A549 (cell line): ENCODE measurements around the gene CDCP1. TPM values are rescaled to one million over a fixed set of nuclear protein-coding genes. Genes with fewer than 3 reads are reported as not detected.

Source experiments
- ATAC-seq, 2 experiments: fragments of 200-7000 bp in 1 of 2; fragments of >200 bp in 1 of 2; cut with Nextera tagmentation in 1 of 2; cut with Tn5 transposase in 1 of 2; 3 replicates each; pipeline versions ENCODE4 v1.8.0 to v1.9.1; 2018 to 2020; ENCODE audit warnings: mild to moderate bottlenecking in 1 of 2, moderate library complexity in 1 of 2
- CTCF ChIA-PET: fragments of 300-600 bp; sonication (Branson Sonifier 250); formaldehyde crosslinking; extraction: SDS; loops from one replicate; lab custom pipeline; 2021; ENCODE audit warnings: antibody characterized with exemption, inconsistent platforms; lab: Yijun Ruan, JAX
- POLR2A ChIA-PET: fragments of 350-600 bp; formaldehyde crosslinking; extraction: SDS; loops from one replicate; lab custom pipeline; 2021; ENCODE audit warnings: antibody characterized with exemption, inconsistent platforms; lab: Yijun Ruan, JAX
- DNase-seq, 2 experiments: peaks; one replicate each; pipeline versions ENCODE4 v3.0.0 to v3.0.0-alpha.2; 2011 to 2016; ENCODE audit warnings: low read depth in 1 of 2, low spot score in 1 of 2
- FAIRE-seq: peaks from 2 replicates; lab custom pipeline; 2011; peaks lifted over from hg19 to GRCh38; lab: Jason Lieb, UNC
- H3K27ac ChIP-seq, 2 experiments: fragments of >200 bp; sonication (Bioruptor Twin); formaldehyde crosslinking; 3 replicates each; pipeline ENCODE4 v1.5.1; 2016 to 2017
- H3K4me1 ChIP-seq: fragments of >200 bp; sonication (Bioruptor Twin); formaldehyde crosslinking; 3 replicates; pipeline ENCODE4 v1.6.1; 2016
- H3K4me2 ChIP-seq: fragments of >200 bp; sonication (Bioruptor Twin); formaldehyde crosslinking; 3 replicates; pipeline ENCODE4 v1.6.1; 2016
- H3K4me3 ChIP-seq: fragments of >200 bp; sonication (Bioruptor Twin); formaldehyde crosslinking; 3 replicates; pipeline ENCODE4 v1.5.1; 2016
- H3K9me3 ChIP-seq: fragments of >200 bp; sonication (Bioruptor Twin); formaldehyde crosslinking; 3 replicates; pipeline ENCODE4 v1.6.1; 2016
- CBX8 ChIP-seq: fragments of 200-600 bp; sonication (generic); IDR thresholded peaks from 2 replicates; pipeline ENCODE4 v1.6.1; 2016
- CEBPB ChIP-seq, 2 experiments: fragments of >200 bp in 1 of 2; sonication (Bioruptor Twin) in 1 of 2; formaldehyde crosslinking in 1 of 2; IDR thresholded peaks; 2 replicates each; pipeline ENCODE4 v1.6.1; 2012 to 2016
- CTCF ChIP-seq: fragments of >200 bp; sonication (Bioruptor Twin); formaldehyde crosslinking; IDR thresholded peaks from 3 replicates; pipeline ENCODE4 v1.5.1; 2016
- ELK1 ChIP-seq: fragments of 150-350 bp; IDR thresholded peaks from 2 replicates; pipeline ENCODE4 v1.6.1; 2014; ENCODE audit warnings: low read depth, mild to moderate bottlenecking, low read length
- EP300 ChIP-seq, 2 experiments: fragments of >200 bp; sonication (Bioruptor Twin); formaldehyde crosslinking; IDR thresholded peaks; 2 replicates in 1 of 2; 3 replicates in 1 of 2; pipeline ENCODE4 v1.6.1; 2016 to 2017
- FOSB ChIP-seq: fragments of 250-450 bp; sonication (Bioruptor Pico); IDR thresholded peaks from 2 replicates; pipeline ENCODE4 v1.5.0; 2020; ENCODE audit warnings: mild to moderate bottlenecking, moderate library complexity
- FOSL2 ChIP-seq, 2 experiments: fragments of 450-650 bp in 1 of 2; fragments of >200 bp in 1 of 2; sonication (Bioruptor Twin) in 1 of 2; formaldehyde crosslinking; IDR thresholded peaks; 2 replicates each; pipeline versions ENCODE4 v1.5.0 to v1.6.1; 2016 to 2020; ENCODE audit warnings: mild to moderate bottlenecking in 1 of 2, moderate library complexity in 1 of 2
- HDAC2 ChIP-seq: fragments of 200-600 bp; sonication (generic); IDR thresholded peaks from 2 replicates; pipeline ENCODE4 v1.6.1; 2016
- HES2 ChIP-seq: fragments of >200 bp; sonication (Bioruptor Twin); formaldehyde crosslinking; IDR thresholded peaks from 2 replicates; pipeline ENCODE4 v1.6.1; 2016
- HOXA7 ChIP-seq: fragments of 250-450 bp; sonication (Bioruptor Pico); IDR thresholded peaks from 2 replicates; pipeline ENCODE4 v1.5.0; 2020; ENCODE audit warnings: mild to moderate bottlenecking, moderate library complexity
- KDM5A ChIP-seq: fragments of 200-600 bp; sonication (generic); IDR thresholded peaks from 2 replicates; pipeline ENCODE4 v1.6.1; 2016; ENCODE audit warnings: antibody characterized with exemption, mild to moderate bottlenecking
- RCOR1 ChIP-seq: fragments of 150-350 bp; IDR thresholded peaks from 2 replicates; pipeline ENCODE4 v1.6.1; 2014; ENCODE audit warnings: antibody characterized with exemption, low read length, low read depth
- SMC3 ChIP-seq: fragments of >200 bp; sonication (Bioruptor Twin); formaldehyde crosslinking; IDR thresholded peaks from 3 replicates; pipeline ENCODE4 v1.6.1; 2018; ENCODE audit warnings: inconsistent platforms
- TFCP2L1 ChIP-seq: fragments of 250-450 bp; sonication (Bioruptor Pico); IDR thresholded peaks from 2 replicates; pipeline ENCODE4 v1.5.0; 2021; ENCODE audit warnings: mild to moderate bottlenecking
- ZFP36 ChIP-seq: fragments of 450-650 bp; IDR thresholded peaks from 2 replicates; pipeline ENCODE4 v1.6.1; 2014; ENCODE audit warnings: borderline replicate concordance; ENCODE audit not compliant: partially characterized antibody
- WGBS: methylation state at CpG from one replicate; pipeline ENCODE4 v1.1.6; 2017; ENCODE audit errors: missing lambda C conversion rate; 5-methylcytosine and 5-hydroxymethylcytosine counted together
- polyA plus RNA-seq, 4 experiments: library from polyadenylated mRNA; depleted of rRNA in 3 of 4; stranded (reverse); fragments of >200 nt; fragmentation: RNase III in 1 of 4; extraction: RNeasy Plus Mini Kit Qiagen cat#74134 plus additional on column Dnase treatment in 1 of 4; gene quantifications; 2 replicates in 3 of 4; 3 replicates in 1 of 4; pipeline ENCODE4 v1.2.3, GENCODE V29; 2011 to 2017

The CDCP1 gene
- polyA plus RNA-seq, 2 of the 4 experiments (the other 2 are of a cell fraction), result 3.0 to 9.9 TPM

GRCh38 chr3:45088543-45089358 is 57.4 kb downstream of the CDCP1 start:
- WGBS, result 89% methylated on average over 8 of the region's 8 CpGs
- POLR2A ChIA-PET, result no interaction called here
- CTCF ChIA-PET, result interaction anchor here (0.6 to 1.2 kb wide), 3 partner anchors 47 to 176 kb away, joined by 3 read pairs; partner anchors contain the start of gene TMEM158
- FAIRE-seq (no peak), DNase-seq (no peak), ATAC-seq (no peak)
- Histone ChIP-seq H3K9me3 (no peaks in the 10 kb centered on the region), H3K27ac (no peak overlapping the region), H3K4me1 (peaks cover 15% of the 10 kb centered on the region), H3K4me2 (no peak overlapping the region), H3K4me3 (no peak overlapping the region)
- TF ChIP-seq KDM5A (no peak), RCOR1 (no peak), FOSB (CRISPR knock-in tag) (no peak), HDAC2 (no peak), ZFP36 (no peak)

- 79% methylated on average over 7 of the region's 7 CpGs for WGBS
- Histone ChIP-seq H3K4me1 (peaks cover 8% of the 10 kb centered on the region), H3K4me2 (no peak overlapping the region), H3K27ac (no peak overlapping the region), H3K4me3 (no peak overlapping the region), H3K9me3 (no peaks in the 10 kb centered on the region)
- ChIA-PET CTCF (interaction anchor here (0.7 to 0.8 kb wide), 2 partner anchors 32 to 109 kb away, joined by 3 read pairs; no protein-coding TSS in a partner anchor), POLR2A (no interaction called here)
- ATAC-seq, result no peak
- no peak for FAIRE-seq
- DNase-seq, result no peak
- no peak for TF ChIP-seq SMC3
These were observed 59.0 kb downstream of the CDCP1 start for GRCh38 chr3:45087155-45087554.

- Histone ChIP-seq H3K4me2 (no peak overlapping the region), H3K4me3 (no peak overlapping the region), H3K9me3 (no peaks in the 10 kb centered on the region), H3K27ac (no peak overlapping the region), H3K4me1 (no peaks in the 10 kb centered on the region)
- ATAC-seq, result no peak
- ChIA-PET POLR2A (no interaction called here), CTCF (interaction anchor here (1.7 to 2.9 kb wide), 2 partner anchors 44 to 125 kb away, joined by 6 to 13 read pairs; no protein-coding TSS in a partner anchor)
- no peak for DNase-seq
- no peak for TF ChIP-seq TFCP2L1 (CRISPR knock-in tag)
- TF ChIP-seq EP300 (IDR thresholded peaks at IDR 0.05), result no peak
- no peak for TF ChIP-seq HOXA7
- no peak for TF ChIP-seq ELK1
- no peak for TF ChIP-seq CEBPB (IDR thresholded peaks at IDR 0.05)
- TF ChIP-seq SMC3, result no peak
- TF ChIP-seq CBX8, result no peak
- TF ChIP-seq FOSL2 (IDR thresholded peaks at IDR 0.05), result no peak
- TF ChIP-seq FOSL2 (CRISPR knock-in tag; IDR thresholded peaks at IDR 0.05), result no peak
- TF ChIP-seq CTCF, result no peak
- TF ChIP-seq HES2, result no peak
- no peak for FAIRE-seq
- 82% methylated on average over 11 of the region's 13 CpGs for whole genome bisulfite sequencing
These were observed 61.1 kb downstream of the CDCP1 start for GRCh38 chr3:45084820-45085816.
